Activated CD4-positive, alpha-beta T cell treated with anti-CD3 and anti-CD28 coated beads for 24 hours (primary cell): ENCODE results near the gene ZMYM4.
"Not testable (repeated sequence)": the region's sequence is repeated elsewhere in the genome, so short reads cannot be mapped to it uniquely, and the experiment has no call there.

Experiments
- DNase-seq, 2 donors: peaks; one replicate each; pipeline ENCODE4 v3.0.0-alpha.2; 2020; ENCODE audit warnings: low read depth in 2 of 2

Gene ZMYM4

GRCh38 chr1:35326246-35326866 is 57.8 kb downstream of the ZMYM4 start:
- DNase-seq, result no peak

GRCh38 chr1:35331618-35332017 is 63.1 kb downstream of the ZMYM4 start:
- not testable (repeated sequence) for DNase-seq

- DNase-seq, result no peak
Observed at GRCh38 chr1:35334485-35334884, 66.0 kb downstream of the ZMYM4 start.

- no peak for DNase-seq
Observed at GRCh38 chr1:35340519-35340918, 72.0 kb downstream of the ZMYM4 start.

- DNase-seq, result no peak
Observed at GRCh38 chr1:35345439-35345981, 77.0 kb downstream of the ZMYM4 start.

GRCh38 chr1:35350872-35351271 is 82.4 kb downstream of the ZMYM4 start:
- no peak for DNase-seq

- no peak for DNase-seq
Observed at GRCh38 chr1:35359995-35360394, 91.5 kb downstream of the ZMYM4 start.

GRCh38 chr1:35361638-35362037 is 93.1 kb downstream of the ZMYM4 start:
- DNase-seq, result no peak

GRCh38 chr1:35364741-35365140 is 96.2 kb downstream of the ZMYM4 start:
- DNase-seq, result no peak

- DNase-seq, result no peak
Observed at GRCh38 chr1:35367914-35368313, 99.4 kb downstream of the ZMYM4 start.

- DNase-seq, result no peak
Observed at GRCh38 chr1:35369922-35370671, 101.6 kb downstream of the ZMYM4 start.

- DNase-seq, result no peak
Observed at GRCh38 chr1:35371506-35371905, 103.0 kb downstream of the ZMYM4 start.

- no peak for DNase-seq
Observed at GRCh38 chr1:35377555-35377954, 109.0 kb downstream of the ZMYM4 start.

GRCh38 chr1:35379317-35380000 is 111.0 kb downstream of the ZMYM4 start:
- DNase-seq, result no peak

- not testable (repeated sequence) for DNase-seq
Observed at GRCh38 chr1:35380111-35380510, 111.6 kb downstream of the ZMYM4 start.

- DNase-seq, result no peak
Observed at GRCh38 chr1:35382107-35382506, 113.6 kb downstream of the ZMYM4 start.

- no peak for DNase-seq
Observed at GRCh38 chr1:35386290-35386689, 117.8 kb downstream of the ZMYM4 start.

GRCh38 chr1:35386959-35387358 is 118.5 kb downstream of the ZMYM4 start:
- DNase-seq, result no peak

GRCh38 chr1:35390600-35391494 is 122.3 kb downstream of the ZMYM4 start:
- no peak for DNase-seq

- DNase-seq, result no peak
Observed at GRCh38 chr1:35394386-35394785, 125.9 kb downstream of the ZMYM4 start.

- no peak for DNase-seq
Observed at GRCh38 chr1:35398739-35399138, 130.2 kb downstream of the ZMYM4 start.

GRCh38 chr1:35401049-35401448 is 132.5 kb downstream of the ZMYM4 start:
- DNase-seq, result no peak
